HG03135 (cell line): ENCODE measurements around the gene PORCN.
A peak's percentile ranks its signal among the peaks of the same experiment; 100 is the strongest.

Source experiments
- ATAC-seq: cut with Tn5 transposase; IDR thresholded peaks from one replicate; pipeline ENCODE4 v1.9.1; 2021; ENCODE audit warnings: mild to moderate bottlenecking, moderate library complexity; ENCODE audit not compliant: unreplicated experiment

The PORCN gene

GRCh38 chrX:48508400-48509244 is at the start of gene PORCN:
Gene PORCN (plus strand): TSS chrX:48508992. CDS start chrX:48509821, 829 bp downstream.
- peak; percentile 81 for ATAC-seq

- no peak for ATAC-seq
Observed at GRCh38 chrX:48459483-48459882, 49.3 kb upstream of the PORCN start.

- ATAC-seq: no peak
Observed at GRCh38 chrX:48460031-48460430, 48.8 kb upstream of the PORCN start.

GRCh38 chrX:48460606-48461005 is 48.2 kb upstream of the PORCN start:
- no peak for ATAC-seq

GRCh38 chrX:48461830-48462229 is 47.0 kb upstream of the PORCN start:
- no peak for ATAC-seq

- ATAC-seq: no peak
Observed at GRCh38 chrX:48465336-48465933, 43.4 kb upstream of the PORCN start.

GRCh38 chrX:48466696-48467095 is 42.1 kb upstream of the PORCN start:
- no peak for ATAC-seq

- no peak for ATAC-seq
Observed at GRCh38 chrX:48467281-48467761, 41.5 kb upstream of the PORCN start.

- no peak for ATAC-seq
Observed at GRCh38 chrX:48468247-48468671, 40.5 kb upstream of the PORCN start.

- ATAC-seq: no peak
Observed at GRCh38 chrX:48468693-48469691, 39.8 kb upstream of the PORCN start.

- ATAC-seq: no peak
Observed at GRCh38 chrX:48470110-48470832, 38.5 kb upstream of the PORCN start, which contains the start of gene SLC38A5. Gene SLC38A5 (minus strand): TSS chrX:48470260. CDS start chrX:48467924, 2,336 bp downstream.

- no peak for ATAC-seq
Observed at GRCh38 chrX:48470833-48471118, 38.0 kb upstream of the PORCN start.

- no peak for ATAC-seq
Observed at GRCh38 chrX:48471504-48471903, 37.3 kb upstream of the PORCN start.

GRCh38 chrX:48472225-48472624 is 36.6 kb upstream of the PORCN start:
- no peak for ATAC-seq

- no peak for ATAC-seq
Observed at GRCh38 chrX:48472851-48473703, 35.7 kb upstream of the PORCN start.

GRCh38 chrX:48473704-48473990 is 35.1 kb upstream of the PORCN start:
- ATAC-seq: no peak

- no peak for ATAC-seq
Observed at GRCh38 chrX:48474127-48474526, 34.7 kb upstream of the PORCN start.

GRCh38 chrX:48474581-48474980 is 34.2 kb upstream of the PORCN start:
- ATAC-seq: no peak

- no peak for ATAC-seq
Observed at GRCh38 chrX:48475296-48475695, 33.5 kb upstream of the PORCN start.
